GM19397 (cell line): ENCODE measurements around the gene FBXL19.
A peak's percentile ranks its signal among the peaks of the same experiment; 100 is the strongest.

ENCODE experiments used
- ATAC-seq: cut with Tn5 transposase; IDR thresholded peaks from one replicate; pipeline ENCODE4 v1.9.1; 2021; ENCODE audit warnings: mild to moderate bottlenecking, moderate library complexity; ENCODE audit not compliant: unreplicated experiment

FBXL19 gene

DNA sequence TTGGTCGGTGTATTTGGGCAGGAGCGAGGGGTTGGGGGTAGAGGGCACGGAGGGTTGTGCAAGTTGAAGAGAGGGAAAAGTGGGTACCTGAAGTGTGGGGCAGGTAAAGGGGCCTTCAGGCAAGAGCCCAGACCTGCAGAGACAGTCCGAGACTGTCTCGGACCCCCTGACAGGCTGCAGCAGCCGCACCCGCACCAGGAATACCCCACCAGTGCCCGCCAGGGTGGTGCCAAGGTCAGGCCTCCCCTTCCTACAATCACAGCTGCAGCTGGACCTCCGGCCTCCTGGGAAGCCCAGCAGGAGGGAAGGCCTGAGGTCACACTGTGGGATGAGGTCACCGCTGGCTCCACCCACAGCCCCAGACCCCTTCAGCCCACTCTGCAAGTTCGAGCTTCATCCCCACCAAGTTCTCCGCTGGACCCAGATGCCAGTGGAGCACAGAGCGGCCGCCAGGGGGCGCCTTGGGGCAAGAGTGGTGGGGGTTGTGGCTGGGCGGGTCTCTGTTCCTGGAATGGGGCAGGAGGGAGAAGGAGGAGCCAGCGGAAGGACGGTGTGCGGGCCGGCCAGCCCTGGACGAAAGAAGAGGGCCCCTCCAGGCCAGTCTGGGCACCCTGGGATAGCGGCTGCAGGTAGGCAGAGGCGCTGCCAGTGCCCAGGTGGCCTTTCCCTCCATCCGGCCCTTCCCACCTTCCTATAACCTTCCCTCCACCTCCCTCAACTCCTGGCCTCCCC is 61.5 kb downstream of the FBXL19 start, which contains the start of gene HSD3B7:
Gene HSD3B7 (plus strand): TSS at position 539 of the 732 bp plus-strand sequence. CDS start 452 bp downstream, outside the sequence.
- no peak for ATAC-seq

DNA sequence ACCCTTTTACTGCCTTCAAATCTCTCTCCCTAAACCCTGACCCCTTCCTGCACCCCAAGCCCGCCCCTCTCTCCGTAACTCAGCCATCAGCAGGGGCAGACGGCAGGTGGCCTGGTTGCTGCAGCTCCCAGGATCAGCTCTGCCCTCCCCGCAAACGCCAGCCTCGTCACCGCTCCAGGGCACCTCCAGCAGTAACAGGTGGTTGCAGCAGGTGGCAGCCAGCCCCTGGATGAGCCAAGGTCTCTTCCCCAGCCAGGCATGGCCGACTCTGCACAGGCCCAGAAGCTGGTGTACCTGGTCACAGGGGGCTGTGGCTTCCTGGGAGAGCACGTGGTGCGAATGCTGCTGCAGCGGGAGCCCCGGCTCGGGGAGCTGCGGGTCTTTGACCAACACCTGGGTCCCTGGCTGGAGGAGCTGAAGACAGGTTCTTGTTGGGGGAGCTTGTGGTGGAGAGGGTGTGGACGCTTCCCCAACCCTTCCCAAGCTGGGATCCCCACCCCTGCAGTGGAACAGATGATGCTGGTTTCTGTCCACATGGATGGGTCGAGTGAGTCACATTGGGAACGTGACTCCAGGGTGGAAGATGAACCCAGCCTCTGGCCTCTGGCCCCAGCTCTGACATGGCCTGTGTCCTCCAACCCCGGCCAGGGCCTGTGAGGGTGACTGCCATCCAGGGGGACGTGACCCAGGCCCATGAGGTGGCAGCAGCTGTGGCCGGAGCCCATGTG is 62.2 kb downstream of the FBXL19 start:
- ATAC-seq: no peak

DNA sequence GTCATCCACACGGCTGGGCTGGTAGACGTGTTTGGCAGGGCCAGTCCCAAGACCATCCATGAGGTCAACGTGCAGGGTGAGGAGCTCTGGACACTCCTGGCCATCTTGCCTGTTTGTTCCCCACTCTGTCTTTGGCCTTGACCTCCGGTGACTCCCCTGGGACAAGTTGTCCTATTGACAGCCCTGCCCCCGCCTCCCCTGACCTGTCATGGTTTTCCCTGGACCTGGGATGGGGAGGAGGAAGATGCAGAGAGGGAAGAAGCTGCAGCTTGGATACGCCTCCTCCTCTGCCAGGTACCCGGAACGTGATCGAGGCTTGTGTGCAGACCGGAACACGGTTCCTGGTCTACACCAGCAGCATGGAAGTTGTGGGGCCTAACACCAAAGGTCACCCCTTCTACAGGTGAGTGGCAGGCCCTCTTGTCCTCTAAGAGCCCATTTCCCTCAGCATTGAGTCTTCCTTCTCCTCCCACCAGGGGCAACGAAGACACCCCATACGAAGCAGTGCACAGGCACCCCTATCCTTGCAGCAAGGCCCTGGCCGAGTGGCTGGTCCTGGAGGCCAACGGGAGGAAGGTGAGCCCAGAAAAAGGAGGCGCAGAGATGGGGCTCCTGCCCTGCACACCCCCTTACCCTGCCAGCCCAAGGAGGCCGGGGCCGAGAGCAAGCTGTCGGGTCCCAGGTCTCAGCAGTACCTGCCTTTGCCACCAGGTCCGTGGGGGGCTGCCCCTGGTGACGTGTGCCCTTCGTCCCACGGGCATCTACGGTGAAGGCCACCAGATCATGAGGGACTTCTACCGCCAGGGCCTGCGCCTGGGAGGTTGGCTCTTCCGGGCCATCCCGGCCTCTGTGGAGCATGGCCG is 63.0 kb downstream of the FBXL19 start:
- ATAC-seq: no peak

DNA sequence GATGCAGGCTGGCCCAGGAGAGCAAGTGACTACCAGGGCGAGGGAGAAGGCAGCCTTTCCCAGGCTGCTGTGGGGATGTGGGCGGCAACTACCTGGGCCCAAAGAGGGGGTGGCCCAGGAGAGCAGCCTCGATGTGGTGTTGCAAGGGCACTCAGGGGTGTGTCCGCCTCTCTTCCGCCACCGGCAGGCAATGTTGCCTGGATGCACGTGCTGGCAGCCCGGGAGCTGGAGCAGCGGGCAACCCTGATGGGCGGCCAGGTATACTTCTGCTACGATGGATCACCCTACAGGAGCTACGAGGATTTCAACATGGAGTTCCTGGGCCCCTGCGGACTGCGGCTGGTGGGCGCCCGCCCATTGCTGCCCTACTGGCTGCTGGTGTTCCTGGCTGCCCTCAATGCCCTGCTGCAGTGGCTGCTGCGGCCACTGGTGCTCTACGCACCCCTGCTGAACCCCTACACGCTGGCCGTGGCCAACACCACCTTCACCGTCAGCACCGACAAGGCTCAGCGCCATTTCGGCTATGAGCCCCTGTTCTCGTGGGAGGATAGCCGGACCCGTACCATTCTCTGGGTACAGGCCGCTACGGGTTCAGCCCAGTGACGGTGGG is 64.3 kb downstream of the FBXL19 start:
- ATAC-seq: no peak

DNA sequence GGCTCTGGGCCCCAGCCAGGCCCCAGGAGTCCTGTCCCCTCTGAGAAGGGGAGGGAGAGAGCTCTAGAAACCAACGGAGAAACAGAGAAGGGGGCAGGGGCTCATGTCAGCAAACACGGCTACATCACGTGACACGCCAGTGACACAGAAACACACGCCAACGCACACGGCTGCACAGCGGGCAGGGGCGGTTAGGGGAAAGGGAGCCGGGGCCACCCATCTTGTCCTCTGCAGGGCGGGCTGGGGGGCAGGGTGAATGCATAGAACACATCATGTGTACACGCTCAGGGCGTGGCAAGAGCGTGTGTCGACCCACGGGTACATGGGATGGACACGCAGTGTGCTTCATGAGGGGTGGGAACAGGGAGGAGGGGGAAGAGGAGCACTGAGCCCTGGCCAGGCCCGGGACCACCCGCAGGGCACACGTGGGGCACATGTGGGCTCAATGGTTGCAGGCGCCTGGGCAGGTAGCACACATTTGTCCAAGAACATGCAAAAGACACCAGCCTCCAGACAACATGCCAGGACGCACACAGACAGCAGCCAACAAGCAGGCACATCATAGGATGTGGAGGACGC is 66.2 kb downstream of the FBXL19 start:
- ATAC-seq: no peak

DNA sequence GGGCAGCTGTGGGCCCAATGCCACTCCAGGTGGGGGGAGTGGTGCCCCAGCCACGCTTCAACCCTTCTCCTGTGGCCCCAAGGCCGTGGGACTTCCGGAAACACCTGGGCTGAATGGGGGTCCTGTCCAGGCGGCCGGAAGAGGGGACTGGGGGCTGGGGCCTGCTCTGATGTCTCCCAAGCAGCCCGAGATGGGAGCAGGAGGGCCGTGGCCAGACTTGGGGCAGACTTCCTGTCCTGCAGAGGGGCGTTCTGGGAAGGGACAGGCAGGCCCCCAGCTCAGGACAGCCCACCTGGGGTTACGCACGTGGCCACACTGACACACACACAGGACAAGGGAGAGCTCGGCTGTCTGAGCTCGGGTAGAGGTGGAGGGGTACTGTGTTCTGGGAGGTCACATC is 66.7 kb downstream of the FBXL19 start:
- no peak for ATAC-seq

DNA sequence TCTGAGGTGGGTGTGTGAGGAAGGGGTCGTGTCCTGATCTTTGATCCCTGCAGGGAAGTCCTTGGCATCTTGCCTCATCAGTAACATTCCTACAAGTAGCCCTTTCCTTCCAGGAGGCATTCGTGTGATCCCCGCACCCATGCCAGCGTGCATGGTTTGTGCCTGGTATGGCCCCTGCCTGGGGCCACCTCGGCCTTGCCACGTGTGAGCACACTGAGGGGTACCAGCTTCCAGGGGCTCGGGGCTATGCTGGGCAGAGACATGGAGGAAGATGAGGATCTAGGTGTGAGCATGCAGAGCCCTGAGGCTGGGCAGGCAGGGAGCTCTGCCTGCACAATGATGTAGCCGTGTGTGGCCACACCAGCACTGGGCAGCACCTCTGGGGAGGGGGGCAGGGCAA is 67.7 kb downstream of the FBXL19 start:
- ATAC-seq: no peak

DNA sequence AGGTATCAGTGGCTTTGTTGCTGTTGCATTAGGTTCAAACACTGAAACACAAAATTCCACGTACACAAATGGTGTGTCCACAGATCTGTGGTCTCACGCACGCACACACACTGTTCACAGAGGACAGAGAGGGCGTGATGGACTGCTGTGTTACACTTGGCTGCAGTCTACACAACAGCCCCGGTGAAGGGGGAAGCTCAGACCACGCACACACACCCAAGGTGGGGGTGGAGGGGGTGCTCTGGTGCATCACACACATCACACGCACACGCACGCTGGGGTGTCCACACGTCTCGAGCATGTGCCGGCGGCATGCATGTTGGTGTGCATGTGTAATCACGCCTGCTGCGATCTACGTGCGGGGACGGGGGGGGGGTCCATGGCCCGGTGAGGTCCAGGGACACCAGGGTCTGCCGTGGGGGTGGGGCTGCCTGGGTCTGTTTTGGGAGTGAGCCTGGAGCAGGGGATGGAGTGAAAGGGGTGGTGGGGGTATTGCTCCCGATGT is 69.0 kb downstream of the FBXL19 start:
- ATAC-seq: no peak

DNA sequence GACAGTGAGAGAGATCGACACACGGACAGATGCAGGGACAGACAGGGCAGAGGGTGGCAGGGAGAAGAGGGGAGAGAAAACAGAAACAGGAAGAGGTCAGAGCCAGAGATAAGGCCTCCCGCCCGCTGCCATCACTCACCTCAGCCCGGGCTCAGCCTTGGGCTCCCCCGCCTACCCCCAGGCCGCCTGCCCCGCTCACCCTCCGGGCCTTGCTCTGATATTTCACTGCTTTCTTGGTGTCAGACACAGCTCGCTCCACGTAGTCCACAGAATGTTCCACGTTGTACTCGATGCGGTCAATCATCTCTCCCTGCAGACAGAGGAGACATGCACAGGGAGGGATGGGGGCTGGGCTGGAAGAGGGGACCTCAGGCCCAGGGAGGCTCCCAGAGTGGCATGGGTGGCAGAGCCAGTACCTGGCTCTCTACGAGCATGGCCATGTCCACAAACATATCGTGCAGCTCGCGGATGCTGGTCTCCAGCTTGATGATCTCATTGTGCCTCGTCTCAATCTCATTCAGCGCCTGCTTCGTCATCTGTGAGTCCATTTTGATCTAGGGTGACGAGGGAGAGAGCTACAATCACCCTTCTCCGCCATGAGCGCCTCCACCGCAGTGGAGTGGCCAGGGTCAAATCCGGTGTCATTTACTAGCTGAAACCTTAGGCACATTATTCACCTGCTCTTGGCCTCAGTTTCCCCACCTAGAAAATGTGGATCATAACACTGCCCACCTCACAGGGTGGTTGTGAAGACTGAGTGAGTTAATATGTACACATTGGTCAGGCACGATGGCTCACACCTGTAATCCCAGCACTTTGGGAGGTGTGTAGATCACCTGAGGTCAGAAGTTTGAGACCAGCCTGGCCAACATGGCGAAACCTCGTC is 69.8 kb downstream of the FBXL19 start:
- no peak for ATAC-seq

DNA sequence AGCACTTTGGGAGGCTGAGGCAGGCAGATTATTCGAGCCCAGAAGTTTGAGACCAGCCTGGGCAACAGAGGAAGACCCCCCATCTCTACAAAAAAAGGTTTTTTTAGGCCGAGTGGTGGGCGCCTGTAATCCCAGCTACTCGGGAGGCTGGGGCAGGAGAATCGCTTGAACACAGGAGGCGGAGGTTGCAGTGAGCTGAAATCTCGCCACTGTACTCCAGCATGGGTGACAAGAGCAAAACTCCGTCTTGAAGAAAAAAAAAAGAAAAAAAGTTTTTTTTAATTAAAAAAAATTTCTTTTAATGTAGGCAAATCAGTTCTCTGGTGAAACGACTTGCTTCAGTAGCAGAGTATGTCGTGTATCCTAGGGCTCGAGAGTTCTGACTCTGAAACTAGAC is 72.6 kb downstream of the FBXL19 start:
- ATAC-seq: no peak

DNA sequence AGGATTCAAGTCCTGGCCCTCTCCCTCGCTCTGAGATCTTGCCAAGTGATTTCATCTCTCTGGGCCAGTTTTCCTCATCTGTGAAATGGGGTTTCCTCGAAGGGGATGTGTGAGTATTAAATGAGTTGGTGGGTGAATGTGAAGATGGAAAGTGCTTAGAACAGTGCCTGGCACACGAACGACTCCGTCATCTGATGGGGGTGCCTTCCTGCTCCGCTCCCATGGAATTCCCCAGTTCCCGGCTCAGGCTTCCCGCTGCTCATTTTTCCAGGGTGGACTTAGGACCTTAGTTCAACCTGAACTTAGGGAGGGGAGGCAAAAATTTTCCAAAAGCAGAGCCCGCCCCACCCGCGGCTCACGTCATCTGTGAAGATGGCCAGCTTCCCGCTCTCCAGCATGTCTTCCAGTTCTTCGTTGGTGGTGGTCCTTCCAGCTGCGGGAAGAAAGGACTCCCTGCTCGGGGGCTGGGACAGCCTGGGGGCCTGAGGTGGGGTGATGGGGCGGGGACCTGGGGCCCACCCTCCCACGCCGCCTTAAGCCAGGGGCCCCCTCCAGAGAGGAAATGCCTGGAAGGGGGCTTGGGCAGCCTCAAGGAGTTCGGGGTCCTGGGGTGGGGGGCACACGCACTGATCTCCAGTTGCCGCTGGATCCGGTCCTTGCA is 73.1 kb downstream of the FBXL19 start:
- no peak for ATAC-seq

DNA sequence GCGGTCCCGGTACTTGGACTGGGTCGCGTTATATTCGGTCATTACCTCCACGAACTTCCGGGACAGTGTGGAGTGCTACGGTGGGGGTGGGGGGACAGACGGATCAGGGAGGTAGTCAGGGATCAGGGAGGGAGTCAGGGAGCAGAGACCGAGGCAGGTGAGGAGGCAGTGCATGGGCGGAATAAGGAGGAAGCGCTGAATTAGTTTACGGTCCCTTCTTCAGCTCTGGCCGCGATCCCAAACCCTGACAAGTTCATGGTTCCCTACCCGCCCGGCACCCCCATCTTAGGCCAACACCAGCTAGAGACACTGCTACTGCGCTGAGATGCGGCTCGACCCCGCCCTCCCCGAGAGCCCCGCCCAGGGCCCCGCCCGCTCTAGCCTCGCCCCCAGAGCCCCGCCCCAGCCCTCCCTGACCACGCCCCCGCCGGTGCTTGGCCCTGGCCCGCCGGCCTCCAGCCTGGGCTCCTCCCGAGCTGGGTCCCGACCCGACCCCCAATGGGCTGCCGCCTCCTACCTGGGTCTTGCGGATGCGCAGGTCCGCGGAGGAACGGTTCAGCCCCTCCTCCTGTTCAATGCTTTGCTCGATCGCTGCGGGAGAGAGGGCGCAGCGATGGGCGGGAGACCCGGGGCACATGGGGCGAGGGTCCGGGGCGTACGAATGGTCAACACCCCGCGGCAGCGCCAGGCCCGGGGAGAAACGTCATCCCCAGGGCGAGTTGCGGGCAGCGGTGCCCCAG is 73.8 kb downstream of the FBXL19 start:
- ATAC-seq: peak; percentile 78

DNA sequence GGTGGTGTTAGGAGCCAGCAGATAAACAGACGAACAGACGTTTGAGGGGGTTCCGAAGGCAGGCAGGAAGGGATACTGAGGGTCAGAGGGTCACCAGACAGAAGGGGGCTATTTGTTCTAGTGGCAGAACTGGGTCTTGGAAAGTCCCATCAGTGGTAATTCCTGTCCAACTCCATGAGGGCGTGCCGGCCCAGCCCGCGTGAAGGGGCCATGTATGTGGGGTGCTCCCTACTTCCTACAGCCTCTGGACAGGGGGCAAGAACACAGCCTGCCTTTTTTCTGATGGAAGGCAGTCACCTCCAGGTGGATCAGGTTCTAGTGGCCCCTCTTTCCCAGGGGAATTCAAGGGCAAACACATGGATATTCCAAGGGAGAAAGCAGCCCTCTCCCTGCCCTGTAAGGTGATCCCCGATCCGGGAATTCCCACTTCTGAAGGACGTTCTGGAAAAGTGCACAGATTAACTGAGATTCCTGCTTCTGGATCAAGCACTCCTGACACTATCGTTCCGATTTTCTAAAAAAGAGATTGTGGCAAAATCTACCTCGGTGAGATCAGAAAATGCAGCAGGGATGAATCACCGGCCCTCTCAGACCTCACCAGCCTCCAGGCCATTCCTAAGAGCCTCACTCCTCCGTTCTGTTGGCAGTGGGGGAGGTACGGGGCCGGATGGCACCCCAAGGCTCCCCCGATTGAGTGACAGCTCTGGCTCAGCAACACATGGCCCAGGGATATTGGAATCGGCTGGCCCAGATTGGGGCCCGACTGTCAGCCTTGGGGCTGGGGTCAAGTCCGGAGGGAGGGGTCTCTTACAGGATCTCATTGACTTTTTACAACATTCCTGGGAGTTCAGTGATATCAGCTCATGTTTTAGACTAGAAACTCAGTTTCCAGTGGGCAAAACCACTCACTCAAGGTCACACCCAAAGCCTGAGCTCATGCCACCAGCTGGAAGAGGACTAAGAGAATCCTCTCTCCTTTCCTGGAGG is 74.6 kb downstream of the FBXL19 start:
- ATAC-seq: no peak
